Heart right ventricle (tissue), 16 donors: Measurements from ENCODE around the gene CLDN20. TPM values are rescaled to one million over a fixed set of nuclear protein-coding genes. Genes with fewer than 3 reads are reported as not detected.

ENCODE experiments used
- ATAC-seq, 8 donors: fragments of 200-7000 bp; cut with Tn5 transposase; one replicate each; pipeline ENCODE4 v1.9.1; 2020; ENCODE audit warnings: mild to moderate bottlenecking in 8 of 8, moderate library complexity in 8 of 8, moderate number of reproducible peaks in 1 of 8
- DNase-seq, 2 donors: peaks; one replicate each; pipeline ENCODE4 v3.0.0-alpha.2; 2020
- H3K27ac ChIP-seq, 10 donors: fragments of 200-600 bp; sonication (generic) in 2 of 10; one replicate each; pipeline versions ENCODE4 v1.5.0 to v1.8.0; 2020 to 2022; ENCODE audit warnings: mild to moderate bottlenecking in 3 of 10
- H3K27me3 ChIP-seq, 7 donors: fragments of 200-600 bp; one replicate each; pipeline ENCODE4 v1.8.0; 2021 to 2022; ENCODE audit warnings: mild to moderate bottlenecking in 2 of 7
- H3K36me3 ChIP-seq, 9 donors: fragments of 200-600 bp; sonication (generic) in 1 of 9; one replicate each; pipeline versions ENCODE4 v1.5.0 to v1.8.0; 2020 to 2022; ENCODE audit warnings: mild to moderate bottlenecking in 2 of 9
- H3K4me1 ChIP-seq, 9 donors: fragments of 200-600 bp; sonication (generic) in 1 of 9; one replicate each; pipeline versions ENCODE4 v1.5.0 to v1.8.0; 2020 to 2022; ENCODE audit warnings: mild to moderate bottlenecking in 4 of 9
- H3K4me3 ChIP-seq, 10 donors: fragments of 200-600 bp; sonication (generic) in 2 of 10; one replicate each; pipeline versions ENCODE4 v1.5.0 to v1.8.0; 2020 to 2022; ENCODE audit warnings: mild to moderate bottlenecking in 7 of 10, moderate library complexity in 2 of 10
- H3K9me3 ChIP-seq, 11 donors: fragments of 200-600 bp in 10 of 11; sonication (generic) in 2 of 11; one replicate each; pipeline versions ENCODE4 v1.5.0 to v1.8.0; 2013 to 2022; ENCODE audit warnings: mild to moderate bottlenecking in 2 of 11, control low read depth in 1 of 11, moderate library complexity in 1 of 11
- CTCF ChIP-seq, 9 donors: fragments of 200-600 bp; sonication (generic) in 2 of 9; IDR thresholded peaks; one replicate each; pipeline versions ENCODE4 v1.5.0 to v1.8.0; 2021 to 2022; ENCODE audit warnings: antibody characterized with exemption in 9 of 9, mild to moderate bottlenecking in 5 of 9, moderate library complexity in 1 of 9
- WGBS, 2 donors: extraction: QIAGEN DNeasy Blood & Tissue Kit; methylation state at CpG; one replicate each; pipeline ENCODE4 v1.1.7; 2013; ENCODE audit warnings: inconsistent platforms in 1 of 2; 5-methylcytosine and 5-hydroxymethylcytosine counted together
- intact Hi-C, 10 donors: fragments of 100-400 bp; cut with DNase I; formaldehyde crosslinking; loops; one replicate each; pipeline versions ENCODE4 v1.11.1 to v1.14.2; 2022
- polyA plus RNA-seq, 2 donors: library from polyadenylated mRNA; stranded (reverse); fragments of 200-250 nt; gene quantifications; one replicate each; pipeline ENCODE4 v1.2.3, GENCODE V29; 2013
- total RNA-seq, 10 donors: library from RNA; stranded (reverse); fragmentation: NEBNext Ultra II Directional in 3 of 10; extraction: Animal tissue kit (Norgen Biotek cat#: 25700) in 3 of 10; gene quantifications; one replicate each; pipeline versions ENCODE4 v1.2.1 to v1.2.4, GENCODE V29; 2021 to 2023
- donor health status: Arrhythmogenic right ventricular cardiomyopathy.
- donor health status: ischemic (EF 13 %, LVEDD 7.1; RV severe dilation, severe dysfunction).
- donor health status: healthy with polysubstance abuse.
- donor health status: DM: no; HTN: yes; CAD: no.
- donor health status: DM: no; HTN: no; CAD: no.
- donor health status: ischemic (EF 25% LVEDD 6.9; RV normal size, moderate dysfunction).
- donor health status: ischemic (EF 25% LVEDD 5.7; RV mildly dilated, moderate dysfunction).
- donor health status: healthy.
- donor health status: DM: yes; HTN: yes; CAD: no.
- donor health status: Ischemic cardiomyopathy.
- donor health status: ischemic (EF 35%, LVEDD 5.7; RV mildly dilated, moderate dysfunction).
- donor health status: nonischemic (EF 11% LVEDD 7.7; RV severe dilation, severe dysfunction).
- donor health status: DM: yes; HTN: yes; CAD: no.
- donor health status: PGD.
- donor health status: ischemic (EF 29% LVEDD 5.4; RV normal size, mild dysfunction).
- donor health status: nonischemic (EF 23%, LVEDD 6.1; RV moderate dilation, normal function).

Gene CLDN20
- total and polyA plus RNA-seq, 12 donors = not detected

GRCh38 chr6:155303361-155303870, 39.6 kb downstream of the CLDN20 start:
- H3K27ac ChIP-seq = no peak overlapping the region
- DNase-seq (no peak), ATAC-seq (no peak)
- no peak overlapping the region for H3K4me3 ChIP-seq
- no peaks in the 10 kb centered on the region for H3K9me3 ChIP-seq
- 44 to 52% methylated on average over 4 of the region's 4 CpGs for WGBS, 2 donors
- H3K4me1 ChIP-seq = peaks cover 0 to 9% (median 0%) of the 10 kb centered on the region in 9 donors
- peaks cover 0 to 71% (median 0%) of the 10 kb centered on the region in 9 donors for H3K36me3 ChIP-seq
- no peak for TF ChIP-seq CTCF (IDR thresholded peaks at IDR 0.05)
- H3K27me3 ChIP-seq = no peaks in the 10 kb centered on the region
- intact Hi-C loops = no loop called here

GRCh38 chr6:155306958-155307357, 43.1 kb downstream of the CLDN20 start:
- Histone ChIP-seq H3K9me3 (no peaks in the 10 kb centered on the region), H3K27me3 (no peaks in the 10 kb centered on the region), H3K4me3 (no peak overlapping the region), H3K36me3 (peaks cover 0 to 78% (median 6%) of the 10 kb centered on the region in 9 donors), H3K4me1 (peaks cover 0 to 14% (median 4%) of the 10 kb centered on the region in 9 donors), H3K27ac (no peak overlapping the region)
- no peak for TF ChIP-seq CTCF (IDR thresholded peaks at IDR 0.05)
- WGBS, 2 donors = 91% methylated on average over 2 of the region's 2 CpGs
- ATAC-seq = no peak
- intact Hi-C loops = no loop called here
- no peak for DNase-seq

- H3K27ac ChIP-seq = no peak overlapping the region
- peaks cover 0 to 70% (median 6%) of the 10 kb centered on the region in 9 donors for H3K36me3 ChIP-seq
- H3K4me1 ChIP-seq = peaks cover 0 to 18% (median 9%) of the 10 kb centered on the region in 9 donors
- no peak for TF ChIP-seq CTCF (IDR thresholded peaks at IDR 0.05)
- ATAC-seq = no peak
- DNase-seq = no peak
- intact Hi-C loops = no loop called here
- no peaks in the 10 kb centered on the region for H3K27me3 ChIP-seq
- no peak overlapping the region for H3K4me3 ChIP-seq
- WGBS, 2 donors = 84 to 95% methylated on average over 4 of the region's 4 CpGs
- no peaks in the 10 kb centered on the region for H3K9me3 ChIP-seq
Observed at GRCh38 chr6:155309150-155309549, 45.3 kb downstream of the CLDN20 start.

GRCh38 chr6:155310596-155310995, 46.8 kb downstream of the CLDN20 start:
- 81 to 82% methylated on average over 2 of the region's 2 CpGs for WGBS, 2 donors
- peaks cover 0 to 65% (median 6%) of the 10 kb centered on the region in 9 donors for H3K36me3 ChIP-seq
- intact Hi-C loops = loop anchor here in 4 of 10 donors (5.0 to 10.0 kb wide), 4 partner anchors 126 to 1964 kb away; no protein-coding TSS in a partner anchor

More at GRCh38 chr6:155310596-155310995, 46.8 kb downstream of the CLDN20 start:
- no peak for TF ChIP-seq CTCF (IDR thresholded peaks at IDR 0.05)
- ATAC-seq (no peak), DNase-seq (no peak)
- Histone ChIP-seq H3K9me3 (no peaks in the 10 kb centered on the region), H3K4me3 (no peak overlapping the region), H3K27me3 (no peaks in the 10 kb centered on the region), H3K4me1 (peaks cover 0 to 26% (median 14%) of the 10 kb centered on the region in 9 donors), H3K27ac (no peak overlapping the region)
